ELR (cell line): ENCODE results near the gene PITPNM2.

ENCODE experiments used
- DNase-seq: peaks from one replicate; pipeline ENCODE4 v3.0.0-alpha.2; 2015; ENCODE audit warnings: low read depth

Gene PITPNM2

GRCh38 chr12:123143736-123144461 lies 7.0 kb downstream of the PITPNM2 start:
- no peak for DNase-seq

- DNase-seq, result peak; percentile 7
These were observed 7.8 kb downstream of the PITPNM2 start for GRCh38 chr12:123142921-123143735.

- no peak for DNase-seq
These were observed 8.4 kb downstream of the PITPNM2 start for GRCh38 chr12:123142518-123142840.

- peak; percentile 86 for DNase-seq
These were observed 9.0 kb downstream of the PITPNM2 start for GRCh38 chr12:123141615-123142517.

- DNase-seq, result no peak
These were observed 9.9 kb downstream of the PITPNM2 start for GRCh38 chr12:123140676-123141614.

- peak; percentile 86 for DNase-seq
These were observed 10.8 kb downstream of the PITPNM2 start for GRCh38 chr12:123139926-123140675.

GRCh38 chr12:123135688-123136087 lies 15.2 kb downstream of the PITPNM2 start:
- no peak for DNase-seq

GRCh38 chr12:123134826-123135225 lies 16.1 kb downstream of the PITPNM2 start:
- no peak for DNase-seq

- DNase-seq, result peak; percentile 76
These were observed 16.6 kb downstream of the PITPNM2 start for GRCh38 chr12:123134271-123134671.

- no peak for DNase-seq
These were observed 17.2 kb downstream of the PITPNM2 start for GRCh38 chr12:123133701-123134100.

GRCh38 chr12:123132951-123133619 lies 17.8 kb downstream of the PITPNM2 start:
- no peak for DNase-seq

- no peak for DNase-seq
These were observed 18.9 kb downstream of the PITPNM2 start for GRCh38 chr12:123131879-123132402.

GRCh38 chr12:123131291-123131832 lies 19.5 kb downstream of the PITPNM2 start:
- no peak for DNase-seq

- no peak for DNase-seq
These were observed 21.3 kb downstream of the PITPNM2 start for GRCh38 chr12:123129621-123130020.

GRCh38 chr12:123127182-123127495 lies 23.8 kb downstream of the PITPNM2 start:
- DNase-seq, result no peak

GRCh38 chr12:123126294-123127181 lies 24.4 kb downstream of the PITPNM2 start:
- DNase-seq, result peak; percentile 99

GRCh38 chr12:123122626-123123025 lies 28.3 kb downstream of the PITPNM2 start:
- no peak for DNase-seq

GRCh38 chr12:123121670-123122069 lies 29.2 kb downstream of the PITPNM2 start:
- no peak for DNase-seq
